WI38 (cell line): ENCODE measurements around the gene ZNF407.
"Not testable (repeated sequence)": the region's sequence is repeated elsewhere in the genome, so short reads cannot be mapped to it uniquely, and the experiment has no call there.

Source experiments
- H3K4me3 ChIP-seq: 2 replicates; pipeline ENCODE4 v1.5.1; 2011; ENCODE audit warnings: low read depth, mild to moderate bottlenecking, control low read depth, low read length
- CTCF ChIP-seq: IDR thresholded peaks from 2 replicates; pipeline ENCODE4 v1.5.1; 2012; ENCODE audit warnings: low read depth, mild to moderate bottlenecking, control low read depth, low read length

The ZNF407 gene

GRCh38 chr18:74965682-74966081 lies 368.0 kb downstream of the ZNF407 start:
- H3K4me3 ChIP-seq: no peak overlapping the region
- no peak for TF ChIP-seq CTCF

GRCh38 chr18:74967438-74967837 lies 369.8 kb downstream of the ZNF407 start:
- no peak overlapping the region for H3K4me3 ChIP-seq
- no peak for TF ChIP-seq CTCF

- H3K4me3 ChIP-seq: no peak overlapping the region
- TF ChIP-seq CTCF: no peak
These were observed 370.3 kb downstream of the ZNF407 start for GRCh38 chr18:74967979-74968378.

GRCh38 chr18:74971358-74971757 lies 373.7 kb downstream of the ZNF407 start:
- not testable (repeated sequence) for H3K4me3 ChIP-seq

GRCh38 chr18:74971776-74972175 lies 374.1 kb downstream of the ZNF407 start:
- not testable (repeated sequence) for H3K4me3 ChIP-seq

GRCh38 chr18:74972354-74972753 lies 374.7 kb downstream of the ZNF407 start:
- TF ChIP-seq CTCF: no peak
- H3K4me3 ChIP-seq: no peak overlapping the region

- no peak for TF ChIP-seq CTCF
- no peak overlapping the region for H3K4me3 ChIP-seq
These were observed 377.3 kb downstream of the ZNF407 start for GRCh38 chr18:74975001-74975400.

- H3K4me3 ChIP-seq: no peak overlapping the region
- no peak for TF ChIP-seq CTCF
These were observed 378.8 kb downstream of the ZNF407 start for GRCh38 chr18:74976331-74976909.

GRCh38 chr18:74977041-74977440 lies 379.4 kb downstream of the ZNF407 start:
- no peak overlapping the region for H3K4me3 ChIP-seq
- TF ChIP-seq CTCF: no peak
